ENCODE data around the gene EXOC7. TPM values are rescaled to one million over a fixed set of nuclear protein-coding genes. Genes with fewer than 3 reads are reported as not detected.

EXOC7 gene
- polyA plus RNA-seq, 1 donor (not counting 4 experiments of a cell fraction or from before 2014, with no cell fraction given) = 60.6 TPM

GRCh38 chr17:76071531-76072147 lies 31.9 kb downstream of the EXOC7 start:
- FAIRE-seq (no peak), DNase-seq (ENCODE audit: low read depth, low spot score) (no peak)
- H3K27me3 ChIP-seq (ENCODE audit: control insufficient read depth, extremely low read depth, insufficient read depth, low read length) = peaks cover 33% of the 10 kb centered on the region
- H3K36me3 ChIP-seq (ENCODE audit: control insufficient read depth in 2 of 2, extremely low read depth in 1 of 2, insufficient read depth in 2 of 2, low read length in 2 of 2) = peaks cover 2 to 6% of the 10 kb centered on the region in 2 experiments
- peaks cover 4% of the 10 kb centered on the region for H4K20me1 ChIP-seq (ENCODE audit: control insufficient read depth, extremely low read depth, insufficient read depth, low read length)
- peak overlapping the region; percentile 89 for H3K27ac ChIP-seq (ENCODE audit: control insufficient read depth, insufficient read depth, low read length)
- no peak overlapping the region for H2AFZ ChIP-seq (ENCODE audit: control insufficient read depth, low read length)
- H3K79me2 ChIP-seq (ENCODE audit: control insufficient read depth, insufficient read depth, low read length) = peaks cover 43% of the 10 kb centered on the region
- H3K4me1 ChIP-seq (ENCODE audit: control insufficient read depth, extremely low read depth, insufficient read depth, low read length) = peaks cover 18% of the 10 kb centered on the region
- H3K9me1 ChIP-seq (ENCODE audit: control insufficient read depth, extremely low read depth, insufficient read depth, low read length) = no peaks in the 10 kb centered on the region
- H3K4me3 ChIP-seq (ENCODE audit: control insufficient read depth in 2 of 3, extremely low read depth in 1 of 3, insufficient read depth in 2 of 3, low read depth in 1 of 3, low read length in 3 of 3) = peak overlapping the region; percentile 85 to 95 (median 91)
- H3K9me3 ChIP-seq (ENCODE audit: control insufficient read depth, low read depth, low read length) = no peaks in the 10 kb centered on the region
- dilution Hi-C loops (cut with MboI; ENCODE audit: extremely low pct_ligation_motif_present, low sequenced_read_pairs) = no loop called here
- no peak for TF ChIP-seq EZH2 (IDR thresholded peaks at IDR 0.05; ENCODE audit: low read length)
- TF ChIP-seq, protein P1, sequence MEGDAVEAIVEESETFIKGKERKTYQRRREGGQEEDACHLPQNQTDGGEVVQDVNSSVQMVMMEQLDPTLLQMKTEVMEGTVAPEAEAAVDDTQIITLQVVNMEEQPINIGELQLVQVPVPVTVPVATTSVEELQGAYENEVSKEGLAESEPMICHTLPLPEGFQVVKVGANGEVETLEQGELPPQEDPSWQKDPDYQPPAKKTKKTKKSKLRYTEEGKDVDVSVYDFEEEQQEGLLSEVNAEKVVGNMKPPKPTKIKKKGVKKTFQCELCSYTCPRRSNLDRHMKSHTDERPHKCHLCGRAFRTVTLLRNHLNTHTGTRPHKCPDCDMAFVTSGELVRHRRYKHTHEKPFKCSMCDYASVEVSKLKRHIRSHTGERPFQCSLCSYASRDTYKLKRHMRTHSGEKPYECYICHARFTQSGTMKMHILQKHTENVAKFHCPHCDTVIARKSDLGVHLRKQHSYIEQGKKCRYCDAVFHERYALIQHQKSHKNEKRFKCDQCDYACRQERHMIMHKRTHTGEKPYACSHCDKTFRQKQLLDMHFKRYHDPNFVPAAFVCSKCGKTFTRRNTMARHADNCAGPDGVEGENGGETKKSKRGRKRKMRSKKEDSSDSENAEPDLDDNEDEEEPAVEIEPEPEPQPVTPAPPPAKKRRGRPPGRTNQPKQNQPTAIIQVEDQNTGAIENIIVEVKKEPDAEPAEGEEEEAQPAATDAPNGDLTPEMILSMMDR (optimal IDR thresholded peaks at IDR 0.05 in 1 of 3, IDR thresholded peaks at IDR 0.05 in 1 of 3, conservative IDR thresholded peaks at IDR 0.05 in 1 of 3; ENCODE audit: extremely low read depth in 1 of 3, insufficient read depth in 2 of 3, low read length in 3 of 3) = no peak
- peak overlapping the region; percentile 84 for H3K4me2 ChIP-seq (ENCODE audit: control insufficient read depth, extremely low read depth, insufficient read depth, low read depth, low read length)
- peak overlapping the region; percentile 93 for H3K9ac ChIP-seq (ENCODE audit: control insufficient read depth, extremely low read depth, insufficient read depth, low read length)

DNA sequence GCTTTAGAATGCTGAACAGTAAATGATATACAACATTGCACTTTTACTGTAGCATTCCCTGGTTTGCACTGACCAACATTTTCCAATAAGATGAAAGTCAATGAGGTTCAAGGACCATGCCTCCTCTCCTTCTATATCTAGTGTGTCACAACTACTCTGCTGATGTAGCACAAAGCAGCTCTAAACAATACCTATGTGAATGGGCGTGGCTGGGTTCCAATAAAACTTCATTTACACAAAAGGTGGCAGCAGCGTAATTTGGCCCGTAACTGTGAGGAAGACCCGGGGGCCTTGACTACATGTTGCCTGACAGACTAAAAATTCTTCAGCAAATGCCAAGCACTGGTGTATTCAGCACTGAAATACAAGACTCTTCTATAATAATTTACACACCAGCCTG lies 37.8 kb downstream of the EXOC7 start:
- dilution Hi-C loops (cut with MboI; ENCODE audit: extremely low pct_ligation_motif_present, low sequenced_read_pairs) = no loop called here

More for the DNA sequence above, 37.8 kb downstream of the EXOC7 start:
- Histone ChIP-seq H3K79me2 (ENCODE audit: control insufficient read depth, insufficient read depth, low read length) (peaks cover 25% of the 10 kb centered on the region), H3K27me3 (ENCODE audit: control insufficient read depth, extremely low read depth, insufficient read depth, low read length) (no peaks in the 10 kb centered on the region), H4K20me1 (ENCODE audit: control insufficient read depth, extremely low read depth, insufficient read depth, low read length) (peaks cover 4% of the 10 kb centered on the region), H2AFZ (ENCODE audit: control insufficient read depth, low read length) (no peak overlapping the region), H3K36me3 (ENCODE audit: control insufficient read depth in 2 of 2, extremely low read depth in 1 of 2, insufficient read depth in 2 of 2, low read length in 2 of 2) (peaks cover 25 to 33% of the 10 kb centered on the region in 2 experiments), H3K9me3 (ENCODE audit: control insufficient read depth, low read depth, low read length) (no peaks in the 10 kb centered on the region), H3K9me1 (ENCODE audit: control insufficient read depth, extremely low read depth, insufficient read depth, low read length) (no peaks in the 10 kb centered on the region), H3K4me2 (ENCODE audit: control insufficient read depth, extremely low read depth, insufficient read depth, low read depth, low read length) (no peak overlapping the region), H3K27ac (ENCODE audit: control insufficient read depth, insufficient read depth, low read length) (no peak overlapping the region), H3K9ac (ENCODE audit: control insufficient read depth, extremely low read depth, insufficient read depth, low read length) (no peak overlapping the region), H3K4me1 (ENCODE audit: control insufficient read depth, extremely low read depth, insufficient read depth, low read length) (peaks cover 6% of the 10 kb centered on the region), H3K4me3 (ENCODE audit: control insufficient read depth in 2 of 3, extremely low read depth in 1 of 3, insufficient read depth in 2 of 3, low read depth in 1 of 3, low read length in 3 of 3) (no peak overlapping the region)
- FAIRE-seq (no peak), DNase-seq (ENCODE audit: low read depth, low spot score) (no peak)
- TF ChIP-seq EZH2 (IDR thresholded peaks at IDR 0.05; ENCODE audit: low read length) = no peak
- TF ChIP-seq, protein P1 (optimal IDR thresholded peaks at IDR 0.05 in 1 of 3, IDR thresholded peaks at IDR 0.05 in 1 of 3, conservative IDR thresholded peaks at IDR 0.05 in 1 of 3; ENCODE audit: extremely low read depth in 1 of 3, insufficient read depth in 2 of 3, low read length in 3 of 3) = no peak

Measured in keratinocyte (primary cell).